Right lobe of liver (tissue), 4 donors: ENCODE data around the gene CLSTN2.

Source experiments
- POLR2A ChIP-seq: fragments of 450-650 bp; IDR thresholded peaks from one replicate; pipeline ENCODE4 v1.6.1; 2017; ENCODE audit warnings: antibody characterized with exemption, mild to moderate bottlenecking
- TF ChIP-seq, protein P1 (sequence below), 4 donors: fragments of 200-600 bp in 3 of 4; fragments of 450-650 bp in 1 of 4; IDR thresholded peaks; one replicate each; pipeline versions ENCODE4 v1.5.1 to v1.8.0; 2016 to 2022; ENCODE audit warnings: antibody characterized with exemption in 4 of 4, mild to moderate bottlenecking in 2 of 4
- donor health status: DM: no; HTN: no; CAD: no.
- donor health status: DM: no; HTN: no; CAD: no.
- donor health status: DM: no; HTN: yes; CAD: no.

DNA sequence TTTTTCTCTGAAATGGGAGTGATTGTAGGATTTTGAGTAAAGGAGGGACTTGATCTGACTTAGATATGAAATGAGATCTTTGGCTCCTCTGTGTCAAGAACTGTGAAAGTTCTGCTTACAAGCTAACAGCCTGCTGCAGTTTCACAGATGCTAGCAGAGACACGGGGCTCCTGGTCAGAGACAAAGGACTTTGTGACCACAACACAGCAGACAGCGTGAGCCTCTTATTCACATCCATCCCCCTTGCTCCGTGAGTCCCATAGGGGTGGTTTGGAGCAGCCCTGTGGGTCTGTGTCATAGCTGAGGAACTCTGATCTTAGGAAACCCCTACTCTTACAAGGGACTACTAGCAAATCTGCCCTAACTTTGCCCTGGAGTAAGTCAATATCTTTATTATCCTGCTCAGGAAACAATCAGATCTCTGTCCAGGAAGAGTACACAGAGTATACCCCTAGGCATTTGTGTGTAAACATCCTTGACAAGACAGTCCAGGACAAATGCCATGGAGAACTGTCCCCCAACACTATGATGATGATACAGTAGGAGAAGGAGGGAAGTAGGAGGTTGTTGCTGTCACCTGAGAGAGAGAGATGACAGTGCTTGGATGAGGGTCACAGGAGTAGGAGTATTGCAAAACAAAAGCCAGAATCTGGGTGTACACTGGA is 80.0 kb downstream of the CLSTN2 start:
- TF ChIP-seq, protein P1, sequence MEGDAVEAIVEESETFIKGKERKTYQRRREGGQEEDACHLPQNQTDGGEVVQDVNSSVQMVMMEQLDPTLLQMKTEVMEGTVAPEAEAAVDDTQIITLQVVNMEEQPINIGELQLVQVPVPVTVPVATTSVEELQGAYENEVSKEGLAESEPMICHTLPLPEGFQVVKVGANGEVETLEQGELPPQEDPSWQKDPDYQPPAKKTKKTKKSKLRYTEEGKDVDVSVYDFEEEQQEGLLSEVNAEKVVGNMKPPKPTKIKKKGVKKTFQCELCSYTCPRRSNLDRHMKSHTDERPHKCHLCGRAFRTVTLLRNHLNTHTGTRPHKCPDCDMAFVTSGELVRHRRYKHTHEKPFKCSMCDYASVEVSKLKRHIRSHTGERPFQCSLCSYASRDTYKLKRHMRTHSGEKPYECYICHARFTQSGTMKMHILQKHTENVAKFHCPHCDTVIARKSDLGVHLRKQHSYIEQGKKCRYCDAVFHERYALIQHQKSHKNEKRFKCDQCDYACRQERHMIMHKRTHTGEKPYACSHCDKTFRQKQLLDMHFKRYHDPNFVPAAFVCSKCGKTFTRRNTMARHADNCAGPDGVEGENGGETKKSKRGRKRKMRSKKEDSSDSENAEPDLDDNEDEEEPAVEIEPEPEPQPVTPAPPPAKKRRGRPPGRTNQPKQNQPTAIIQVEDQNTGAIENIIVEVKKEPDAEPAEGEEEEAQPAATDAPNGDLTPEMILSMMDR (IDR thresholded peaks at IDR 0.05) = no peak
- no peak for TF ChIP-seq POLR2A
